Stomach (tissue), 4 donors: ENCODE data around the gene NAGPA.

ENCODE experiments used
- CTCF ChIP-seq, 7 experiments: fragments of 450-650 bp in 4 of 7; fragments of 200-600 bp in 3 of 7; sonication (generic) in 3 of 7; IDR thresholded peaks; one replicate each; pipeline ENCODE4 v1.5.1; 2016 to 2019; ENCODE audit warnings: antibody characterized with exemption in 7 of 7, control low read depth in 2 of 7, mild to moderate bottlenecking in 1 of 7
- EP300 ChIP-seq: sonication (generic); formaldehyde crosslinking; IDR thresholded peaks from one replicate; pipeline ENCODE4 v1.6.1; 2017; ENCODE audit warnings: antibody characterized with exemption
- POLR2A ChIP-seq, 4 donors: fragments of 450-650 bp; IDR thresholded peaks; one replicate each; pipeline ENCODE4 v1.6.1; 2016; ENCODE audit warnings: antibody characterized with exemption in 4 of 4, control low read depth in 2 of 4, mild to moderate bottlenecking in 1 of 4, moderate library complexity in 1 of 4
- POLR2AphosphoS5 ChIP-seq, 3 donors: sonication (generic); formaldehyde crosslinking; IDR thresholded peaks; one replicate each; pipeline ENCODE4 v1.6.1; 2016; ENCODE audit warnings: antibody characterized with exemption in 3 of 3

GRCh38 chr16:5008311-5008731, 25.4 kb downstream of the NAGPA start:
- TF ChIP-seq CTCF (IDR thresholded peaks at IDR 0.05) (no peak), POLR2AphosphoS5 (IDR thresholded peaks at IDR 0.05) (no peak), POLR2A (IDR thresholded peaks at IDR 0.05) (no peak), EP300 (no peak)
